IPS-NIHi7 (cell line): ENCODE data around the gene SPRED2.

Experiments
- DNase-seq: peaks from one replicate; pipeline ENCODE4 v3.0.0; 2012; ENCODE audit warnings: mixed read lengths; ENCODE audit errors: extremely low spot score

SPRED2 gene

DNA sequence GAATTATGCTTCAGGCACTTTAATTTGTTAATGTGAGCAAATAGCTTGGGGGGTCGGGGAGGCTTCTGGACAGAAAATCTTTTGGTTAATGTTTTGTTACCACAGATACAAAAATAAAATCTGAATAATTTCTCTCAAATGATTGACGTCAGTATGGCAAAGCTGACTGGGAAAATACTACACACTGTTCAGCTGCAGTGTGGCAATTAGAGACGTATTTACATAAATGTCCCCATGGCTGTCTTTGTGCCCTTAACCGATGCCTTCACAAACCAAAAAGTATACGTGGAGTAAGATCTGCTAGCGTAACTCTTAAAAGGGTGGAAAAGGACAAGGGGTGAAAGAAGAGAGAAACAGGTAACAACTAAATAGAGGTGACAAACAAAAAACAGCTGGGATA lies 121.3 kb downstream of the SPRED2 start:
- no peak for DNase-seq

DNA sequence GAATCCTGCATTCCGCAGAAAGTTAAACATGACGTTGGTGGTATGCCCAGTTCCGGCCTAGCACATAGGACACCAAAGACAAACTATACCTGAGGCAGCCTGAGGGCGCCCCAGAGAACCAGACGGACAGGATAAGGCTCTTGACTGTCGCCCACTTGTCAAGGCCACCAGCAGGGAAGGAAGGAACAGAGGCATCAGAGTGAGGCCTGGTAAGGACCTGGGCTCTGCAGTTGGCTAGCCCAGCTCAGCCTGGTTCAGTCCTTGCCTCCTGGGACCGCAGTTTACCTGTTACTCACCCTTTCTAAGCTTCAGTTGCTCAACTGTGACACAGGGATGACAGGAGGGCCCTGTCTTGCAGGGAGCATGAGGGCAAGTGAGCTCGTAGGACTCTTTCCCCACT lies 122.7 kb downstream of the SPRED2 start:
- no peak for DNase-seq

DNA sequence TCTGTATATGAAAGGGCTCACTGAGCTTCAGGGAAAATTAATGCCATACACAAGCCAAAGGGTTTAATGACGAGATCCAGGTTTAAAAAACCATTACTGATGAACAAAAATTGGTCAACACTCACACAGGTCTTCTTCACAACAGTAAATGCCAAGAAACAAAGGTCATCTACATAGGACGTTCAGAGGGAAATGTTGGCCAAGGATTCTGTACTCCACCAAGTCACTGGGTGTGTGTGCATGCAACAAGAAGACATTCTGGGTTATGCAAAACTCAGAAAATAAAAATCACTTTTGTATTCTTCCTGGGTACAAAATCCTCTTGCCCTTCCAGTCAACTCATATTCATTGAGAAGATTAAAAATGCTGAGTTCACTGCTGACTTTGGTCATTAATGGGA lies 126.5 kb downstream of the SPRED2 start:
- DNase-seq = no peak

DNA sequence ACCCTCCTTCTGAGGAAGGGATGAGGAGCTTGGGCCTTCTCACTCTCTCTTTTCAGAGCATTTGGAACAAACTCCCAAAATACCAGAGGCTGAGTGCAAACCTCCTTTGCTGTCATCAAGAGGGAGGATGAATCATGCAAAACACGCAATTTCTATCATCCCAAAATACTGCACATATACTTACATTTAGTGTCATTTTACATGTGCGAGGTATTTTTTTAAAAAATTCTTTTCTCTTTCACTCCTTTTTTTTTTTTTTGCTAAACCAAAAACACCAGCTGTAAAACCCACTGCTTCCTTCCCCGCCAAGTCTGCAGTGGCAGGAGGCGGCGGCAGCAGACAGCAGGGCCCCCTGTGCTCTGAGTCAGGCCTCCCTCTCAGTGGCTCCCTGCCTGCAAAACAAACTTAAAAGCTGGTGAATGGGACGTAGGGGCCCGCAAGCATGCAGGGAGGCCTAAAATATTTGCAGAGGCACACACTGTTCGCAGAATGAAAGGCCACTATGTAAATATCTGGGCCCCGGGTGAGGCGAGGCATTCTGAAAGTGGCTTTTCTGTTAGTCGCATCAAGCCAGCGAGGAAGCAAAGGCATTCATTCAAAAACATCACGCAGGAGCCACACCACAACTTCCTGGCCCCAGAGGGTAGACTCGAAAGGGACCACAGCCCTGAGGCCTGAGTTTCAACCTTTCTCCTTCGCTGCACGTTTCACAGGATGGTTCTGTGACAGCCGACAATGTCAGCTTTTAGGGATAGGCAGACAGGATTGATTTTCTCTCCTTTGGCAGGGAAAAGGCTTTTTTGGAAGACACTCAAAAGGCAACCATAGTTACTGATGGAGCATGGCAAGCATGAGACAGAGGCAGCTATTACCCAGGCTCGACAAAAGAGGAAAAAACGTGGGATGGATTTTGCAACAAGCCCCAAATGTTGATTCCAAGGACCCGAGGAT lies 131.4 kb downstream of the SPRED2 start:
- peak; percentile 78 for DNase-seq

DNA sequence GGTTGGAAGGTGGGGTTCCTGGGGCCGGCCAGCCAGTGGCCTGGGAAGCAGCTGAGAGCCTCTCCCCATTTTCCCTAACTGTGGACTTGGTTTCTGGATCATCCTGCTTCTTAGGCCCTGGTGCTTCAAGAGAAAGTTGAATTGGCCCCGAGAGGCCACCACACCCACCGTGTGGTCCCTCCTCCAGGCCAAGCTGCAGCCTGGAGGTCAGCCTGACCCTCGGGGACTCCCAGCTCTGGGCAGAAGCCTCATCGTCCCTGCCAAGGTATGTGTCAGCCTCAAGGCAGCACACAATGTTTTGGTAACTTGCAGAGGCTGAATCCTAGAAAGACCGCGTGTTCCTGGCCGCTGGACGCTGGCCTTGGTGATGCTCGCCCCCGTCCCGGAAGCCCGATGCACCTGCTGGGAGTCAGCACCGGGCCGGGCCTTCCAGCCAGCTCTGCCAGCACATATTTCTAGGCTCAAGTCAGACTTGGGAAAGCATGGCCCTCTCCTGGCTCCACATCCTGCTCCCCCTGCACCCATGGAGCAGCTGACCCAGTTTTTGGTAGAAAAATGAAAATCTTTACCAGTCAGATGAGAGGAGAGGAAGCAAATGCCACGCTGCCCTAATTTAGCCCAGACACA lies 132.2 kb downstream of the SPRED2 start:
- no peak for DNase-seq

DNA sequence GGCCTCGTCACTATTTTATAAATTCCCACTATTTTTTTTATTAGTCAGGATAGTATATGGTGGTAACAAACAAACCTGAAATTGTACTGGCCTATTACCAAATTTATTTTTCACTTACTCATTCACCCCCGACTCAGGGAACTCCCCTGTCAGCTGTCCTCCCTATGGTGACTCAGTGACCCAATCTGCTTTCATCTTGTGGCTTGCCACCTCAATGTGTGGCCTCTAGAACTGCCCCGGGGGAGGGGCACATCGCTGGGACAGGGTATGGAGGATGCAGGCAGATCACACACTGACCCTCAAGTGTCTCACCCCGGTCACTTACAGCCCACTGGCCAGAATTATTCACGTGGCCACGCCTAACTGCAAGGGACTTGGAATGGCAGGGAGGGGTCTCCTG lies 133.2 kb downstream of the SPRED2 start:
- no peak for DNase-seq

DNA sequence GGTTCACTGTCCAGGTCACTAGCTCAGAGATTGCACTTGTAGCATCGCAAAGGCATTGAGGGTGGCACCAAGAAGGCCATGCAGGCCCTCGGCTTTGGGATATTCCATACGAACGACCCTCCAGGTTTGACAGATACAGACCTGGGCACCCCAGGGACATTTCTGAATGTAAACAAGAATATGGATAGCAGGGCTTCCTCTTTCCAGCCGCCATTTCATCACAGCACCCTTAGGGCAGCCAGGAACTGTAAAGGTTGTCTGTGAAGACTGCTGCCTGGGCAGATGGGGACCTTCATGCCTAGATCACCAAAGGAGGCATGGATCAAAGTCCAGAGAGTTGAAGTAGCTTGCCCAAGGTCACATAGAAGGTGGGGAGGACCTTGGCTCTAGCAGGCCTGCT lies 134.3 kb downstream of the SPRED2 start:
- no peak for DNase-seq

DNA sequence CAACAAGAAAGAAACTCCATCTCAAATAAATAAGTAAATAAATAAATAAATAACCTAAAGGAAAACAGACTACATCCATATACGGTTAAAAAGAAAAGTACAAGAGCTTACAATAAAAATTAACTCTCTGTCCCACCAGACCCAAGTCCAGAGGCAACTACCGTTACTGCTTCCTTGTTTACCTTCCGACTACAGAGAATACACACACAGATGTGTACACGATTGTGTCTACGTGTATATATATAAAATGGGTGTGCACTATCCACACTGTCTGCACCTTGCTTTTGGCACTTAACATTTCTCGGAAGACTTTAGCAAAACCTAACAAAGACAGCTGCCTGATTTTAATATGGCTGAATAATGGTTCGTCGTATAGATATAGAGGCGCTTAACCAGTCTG lies 134.9 kb downstream of the SPRED2 start:
- DNase-seq = no peak

DNA sequence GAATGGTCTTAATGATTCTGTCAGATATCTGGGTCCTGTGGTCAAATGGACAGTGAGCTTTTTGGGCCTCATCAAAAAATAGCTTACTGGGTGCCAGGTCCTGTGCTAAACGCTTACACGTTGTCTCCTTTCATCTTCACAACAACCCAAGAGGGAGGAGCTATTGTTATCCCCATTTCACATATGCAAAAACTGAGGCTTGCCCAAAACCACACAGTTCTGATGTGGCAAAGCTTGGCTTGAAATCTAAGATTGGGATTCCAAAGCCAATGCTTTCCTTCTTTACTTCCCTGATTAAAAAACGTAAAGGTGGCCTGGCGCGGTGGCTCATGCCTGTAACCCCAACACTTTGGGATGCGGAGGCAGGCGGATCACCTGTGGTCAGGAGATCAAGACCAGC lies 135.4 kb downstream of the SPRED2 start:
- DNase-seq = no peak

DNA sequence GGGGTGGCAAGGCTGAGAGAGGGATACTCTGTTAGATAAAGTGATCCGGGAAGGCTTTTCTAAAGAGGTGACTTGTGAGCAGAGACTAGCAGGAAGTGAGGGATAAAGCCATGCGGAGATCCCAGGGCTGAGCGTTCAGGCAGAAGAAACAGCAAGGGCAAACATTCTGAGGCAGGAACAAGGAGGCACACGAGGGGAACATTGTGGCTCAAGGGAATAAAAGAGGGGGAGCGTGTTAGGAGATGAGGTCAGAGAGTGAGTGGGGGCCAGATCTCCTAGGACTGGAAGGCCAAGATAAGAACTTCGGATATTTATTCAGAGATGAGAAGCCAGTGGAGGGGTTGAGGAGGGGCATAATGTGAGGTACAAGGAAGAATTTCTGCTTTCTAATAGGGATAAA lies 137.7 kb downstream of the SPRED2 start:
- no peak for DNase-seq

DNA sequence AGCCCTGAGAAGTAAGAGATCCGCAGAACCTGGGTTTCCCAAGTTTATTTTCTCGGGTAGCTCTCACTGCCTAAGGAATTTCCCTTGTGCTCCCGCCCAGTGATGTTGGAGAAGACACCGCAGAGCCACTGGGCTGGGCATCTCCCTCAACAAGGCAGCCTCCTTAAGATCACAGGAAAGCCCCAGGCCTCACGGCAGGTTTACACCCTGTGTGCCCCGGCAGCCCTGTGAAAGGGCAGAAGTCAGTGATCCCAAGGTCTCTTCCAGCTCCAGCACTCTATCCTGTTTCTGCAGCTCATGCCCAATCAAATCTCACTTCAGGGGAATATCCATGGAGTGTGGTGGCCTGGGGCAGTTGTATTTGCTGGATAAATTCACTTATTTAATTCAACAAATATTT lies 138.3 kb downstream of the SPRED2 start:
- DNase-seq = no peak

DNA sequence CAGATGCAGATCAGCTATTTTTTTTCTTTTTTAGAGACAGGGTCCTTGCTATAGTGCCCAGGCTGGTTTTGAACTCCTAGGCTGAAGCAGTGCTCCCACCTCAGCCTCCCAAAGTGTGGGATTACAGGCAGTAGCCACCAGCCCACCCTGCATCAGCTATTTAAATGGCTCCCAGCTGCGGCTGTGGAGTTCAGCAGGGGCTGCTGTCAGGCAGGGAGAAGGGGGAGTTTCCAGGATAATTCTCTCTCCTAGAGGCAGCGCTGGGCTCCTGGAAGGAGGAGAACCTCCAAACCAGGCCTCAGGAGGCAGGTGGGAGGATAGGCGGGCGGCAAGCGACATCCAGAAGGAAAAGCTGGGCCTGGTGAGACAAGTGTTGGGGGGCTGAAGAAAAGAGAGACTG lies 139.0 kb downstream of the SPRED2 start:
- no peak for DNase-seq

DNA sequence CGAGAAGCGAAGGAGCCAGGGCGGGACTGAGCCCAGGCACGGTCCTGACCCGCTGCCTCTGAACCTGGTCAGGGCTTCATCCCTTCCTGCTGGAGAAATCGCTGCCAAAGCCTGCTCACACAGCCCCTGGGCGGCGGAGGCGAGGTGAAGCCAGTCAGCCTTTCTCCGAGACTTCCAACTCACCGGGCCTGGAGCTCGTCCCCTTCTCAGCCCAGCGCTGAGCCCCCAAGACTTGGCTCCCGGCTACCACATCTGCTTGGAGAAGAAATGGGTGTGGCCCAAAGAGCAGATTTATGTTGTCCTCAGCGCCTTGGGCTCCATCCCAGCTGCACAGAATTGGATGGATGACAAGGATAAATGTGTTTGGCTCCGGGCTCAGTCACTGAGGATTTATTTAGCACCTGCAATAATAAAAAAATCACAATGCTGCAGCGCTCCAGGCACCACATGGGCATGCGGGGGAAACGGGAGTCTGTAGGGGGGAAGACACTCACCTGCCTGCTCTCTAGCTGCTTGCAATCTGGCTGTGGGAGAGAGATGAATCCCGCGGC lies 139.9 kb downstream of the SPRED2 start:
- DNase-seq = no peak

DNA sequence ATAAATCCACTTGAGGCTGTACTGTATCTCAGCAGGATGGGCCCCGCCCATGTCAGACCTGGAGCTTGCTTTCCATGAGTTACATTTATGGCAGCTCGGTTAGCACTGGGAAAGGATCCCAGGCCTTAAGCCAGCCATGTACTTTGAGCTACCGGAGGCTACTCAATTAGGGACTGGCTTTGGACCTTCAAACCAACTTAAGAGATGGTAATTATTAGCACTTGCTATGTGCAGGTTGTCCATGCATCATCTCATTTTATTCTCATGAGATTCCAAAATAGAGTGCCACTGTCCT lies 140.3 kb downstream of the SPRED2 start:
- DNase-seq = no peak

DNA sequence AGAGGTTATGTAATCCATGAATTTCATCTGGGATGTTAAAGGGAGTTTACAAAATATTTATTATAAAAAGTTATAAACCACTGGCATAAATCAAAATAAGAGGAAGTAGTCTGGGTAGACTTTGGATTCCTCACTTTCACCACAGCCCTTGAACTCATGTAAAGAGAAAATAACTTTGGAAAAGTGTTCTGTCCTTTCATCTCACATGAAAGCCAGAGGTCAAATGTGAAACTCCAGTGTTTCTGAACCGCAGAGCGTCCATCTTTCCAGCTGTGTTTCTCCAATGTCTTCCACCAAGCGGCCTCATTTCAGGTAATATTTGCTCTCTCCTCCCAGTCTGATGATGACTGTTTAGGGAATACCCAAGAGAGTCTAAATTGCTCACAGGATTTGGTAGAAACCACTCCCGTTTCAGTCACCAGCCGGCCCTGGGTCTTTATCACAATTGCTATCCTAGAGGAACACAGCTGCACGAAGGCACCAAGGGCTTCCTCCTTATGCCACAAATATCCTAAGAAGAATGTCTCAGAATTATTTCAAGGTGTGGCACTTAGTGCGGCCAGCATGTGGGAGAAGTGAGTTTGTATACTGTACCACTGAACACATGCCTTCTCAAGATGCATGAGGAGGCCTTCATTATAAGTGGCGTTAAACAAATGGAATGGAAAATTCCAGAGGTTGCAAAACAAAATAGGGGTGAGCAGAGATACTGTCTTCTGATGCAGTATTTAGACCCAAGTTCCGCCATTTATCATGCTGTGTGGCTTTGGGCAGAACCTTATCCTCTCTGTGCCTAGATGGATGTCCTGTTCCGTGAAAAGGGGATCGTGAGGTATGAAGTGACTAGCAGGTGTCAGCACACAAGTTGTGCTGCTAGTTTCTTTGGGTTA lies 140.9 kb downstream of the SPRED2 start:
- DNase-seq = no peak

DNA sequence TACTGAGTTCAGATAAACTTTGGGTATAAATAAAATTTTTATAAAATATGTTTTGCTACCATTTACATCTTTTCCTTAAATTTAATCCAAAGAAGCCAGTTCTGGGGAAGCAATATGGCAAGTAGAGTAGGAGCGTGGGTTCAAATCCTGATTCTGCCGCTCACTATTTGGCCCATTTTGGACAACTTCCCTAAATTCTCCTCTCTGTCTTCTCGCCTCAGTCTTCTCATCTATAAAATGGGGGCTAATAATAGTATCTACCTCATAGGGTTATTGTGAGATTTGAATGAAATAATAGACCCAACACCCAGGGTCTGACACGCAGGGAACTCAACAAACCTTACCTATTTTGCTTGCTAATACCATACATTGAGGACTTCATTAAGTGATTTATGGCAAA lies 145.0 kb downstream of the SPRED2 start:
- DNase-seq = no peak

DNA sequence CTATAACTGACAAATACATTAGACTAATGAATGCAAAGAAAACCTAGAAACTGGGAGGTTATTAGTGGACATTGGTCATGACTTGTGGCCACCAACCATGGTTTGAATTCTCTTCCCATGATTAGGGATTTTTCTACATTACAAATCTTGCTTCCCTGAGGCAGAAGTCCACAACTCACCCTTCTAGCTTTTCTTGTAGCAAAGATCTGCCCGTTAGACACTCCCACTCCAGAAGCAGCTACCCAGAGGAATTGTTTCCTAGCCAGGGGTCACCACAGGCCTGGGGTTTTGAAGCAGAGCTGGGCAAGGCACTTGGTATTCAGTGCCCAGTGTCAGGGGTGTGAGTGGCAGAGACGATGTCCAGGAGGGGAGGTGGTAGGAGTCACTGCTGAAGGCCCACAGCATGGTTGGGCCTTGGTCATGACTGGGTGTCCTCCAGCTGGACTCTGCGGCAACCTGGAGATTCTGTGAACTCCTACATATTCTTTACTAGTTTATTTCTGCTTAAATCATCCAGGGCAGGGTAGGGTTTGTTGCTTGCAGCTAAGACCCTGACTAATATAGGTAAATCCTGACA lies 149.8 kb downstream of the SPRED2 start:
- no peak for DNase-seq

DNA sequence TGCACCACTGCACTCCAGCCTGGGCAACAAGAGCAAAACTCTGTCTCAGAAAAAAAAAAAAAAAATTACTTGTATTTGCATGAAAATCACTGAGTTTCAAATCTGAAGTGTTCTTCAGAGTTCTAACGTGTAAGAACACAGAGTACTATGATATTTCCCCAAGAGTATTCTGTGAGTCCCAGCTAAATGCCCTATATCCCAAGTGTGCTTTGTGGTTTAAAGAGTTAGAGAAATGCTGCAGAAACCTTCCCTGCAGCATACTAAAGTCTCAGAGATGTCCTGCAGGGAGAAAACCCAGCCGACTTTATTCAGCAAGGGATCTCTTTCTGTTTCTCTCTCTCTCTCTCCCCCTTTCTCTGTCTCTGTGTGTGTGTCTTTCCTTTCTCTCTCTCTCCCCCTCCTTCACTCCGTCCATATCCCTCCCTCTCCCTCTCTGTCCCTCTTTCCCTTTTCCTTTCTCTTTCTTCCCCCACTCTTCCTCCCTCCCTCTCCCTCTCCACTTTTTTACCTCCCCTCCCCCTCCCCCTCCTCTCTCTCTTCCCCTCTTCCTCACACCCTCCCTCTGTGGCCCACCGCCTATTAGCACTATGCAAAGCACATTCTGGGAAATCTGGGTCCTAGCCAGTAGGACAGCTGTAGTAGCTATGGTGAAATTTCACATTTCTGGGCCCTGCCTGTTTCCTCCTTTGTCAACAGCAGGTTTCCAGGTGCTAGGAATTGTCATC lies 150.6 kb downstream of the SPRED2 start:
- DNase-seq = no peak

DNA sequence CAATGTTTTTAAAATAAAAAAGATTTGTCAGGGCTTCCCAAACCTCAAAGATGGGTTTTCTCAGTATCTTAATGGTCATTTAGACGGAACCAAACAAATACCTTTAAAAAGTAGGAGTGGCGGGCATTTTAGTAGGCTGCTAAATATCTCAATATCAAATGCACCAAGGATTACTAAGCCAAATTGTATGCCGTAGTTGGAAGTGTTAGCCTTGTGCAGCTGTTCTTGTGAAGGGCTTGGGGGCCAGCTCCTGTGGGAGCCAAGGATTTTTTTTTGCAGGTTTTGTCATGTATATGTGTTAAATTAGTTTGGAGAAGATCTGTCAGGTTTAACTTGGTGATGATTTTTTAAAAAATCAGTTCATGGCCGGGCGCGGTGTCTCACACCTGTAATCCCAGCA lies 152.6 kb downstream of the SPRED2 start:
- DNase-seq = no peak

DNA sequence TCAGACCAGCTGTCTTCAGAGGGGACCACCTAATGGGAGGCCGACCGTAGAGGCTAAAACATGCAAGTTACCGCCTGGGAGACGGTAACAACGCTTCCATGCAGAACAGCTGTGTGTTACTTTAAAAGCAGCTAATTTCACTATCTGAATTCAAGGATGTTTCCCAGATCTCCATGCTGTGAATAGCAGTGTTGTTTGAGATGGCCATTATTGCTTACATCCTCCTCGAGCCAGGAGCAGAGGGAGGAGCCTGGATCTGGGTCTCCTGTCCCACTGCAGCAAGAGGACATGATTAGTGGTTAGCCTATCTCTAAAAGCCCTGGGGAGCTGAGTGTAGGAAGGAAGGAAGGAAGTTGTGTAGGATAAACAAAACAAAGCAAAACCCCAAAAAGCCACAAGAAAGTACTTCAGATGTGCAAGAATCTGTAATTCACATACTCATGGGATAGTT lies 153.8 kb downstream of the SPRED2 start:
- DNase-seq = no peak
